Measurements from ENCODE around the gene FLYWCH1. TPM values are rescaled to one million over a fixed set of nuclear protein-coding genes. Genes with fewer than 3 reads are reported as not detected.

The FLYWCH1 gene
- total RNA-seq, 1 donor from 2014 or later: 5.1 TPM

GRCh38 chr16:2987286-2987685 lies 75.6 kb downstream of the FLYWCH1 start:
- Mint-ChIP-seq H3K4me1 (peaks cover 5% of the 10 kb centered on the region), H3K9me3 (no peaks in the 10 kb centered on the region), H3K36me3 (no peaks in the 10 kb centered on the region), H3K4me3 (no peak overlapping the region), H3K27me3 (ENCODE audit: insufficient read depth, low read depth) (peaks cover 5% of the 10 kb centered on the region), H3K27ac (no peak overlapping the region)
- Histone ChIP-seq H3K4me1 (peaks cover 8% of the 10 kb centered on the region), H3K79me2 (ENCODE audit: low read depth) (no peaks in the 10 kb centered on the region), H3K36me3 (no peaks in the 10 kb centered on the region), H4K20me1 (ENCODE audit: low read depth) (no peaks in the 10 kb centered on the region), H3K4me2 (no peak overlapping the region), H3F3A (ENCODE audit: low read depth) (peaks cover 19% of the 10 kb centered on the region), H3K9me3 (ENCODE audit: low read depth) (no peaks in the 10 kb centered on the region), H3K4me3 (no peak overlapping the region), H2AFZ (replicated peaks) (no peak overlapping the region), H3K9ac (peak overlapping the region; percentile 13), H3K27ac (no peak overlapping the region), H3K27me3 (peaks cover 7% of the 10 kb centered on the region)
- TF ChIP-seq, protein P1, sequence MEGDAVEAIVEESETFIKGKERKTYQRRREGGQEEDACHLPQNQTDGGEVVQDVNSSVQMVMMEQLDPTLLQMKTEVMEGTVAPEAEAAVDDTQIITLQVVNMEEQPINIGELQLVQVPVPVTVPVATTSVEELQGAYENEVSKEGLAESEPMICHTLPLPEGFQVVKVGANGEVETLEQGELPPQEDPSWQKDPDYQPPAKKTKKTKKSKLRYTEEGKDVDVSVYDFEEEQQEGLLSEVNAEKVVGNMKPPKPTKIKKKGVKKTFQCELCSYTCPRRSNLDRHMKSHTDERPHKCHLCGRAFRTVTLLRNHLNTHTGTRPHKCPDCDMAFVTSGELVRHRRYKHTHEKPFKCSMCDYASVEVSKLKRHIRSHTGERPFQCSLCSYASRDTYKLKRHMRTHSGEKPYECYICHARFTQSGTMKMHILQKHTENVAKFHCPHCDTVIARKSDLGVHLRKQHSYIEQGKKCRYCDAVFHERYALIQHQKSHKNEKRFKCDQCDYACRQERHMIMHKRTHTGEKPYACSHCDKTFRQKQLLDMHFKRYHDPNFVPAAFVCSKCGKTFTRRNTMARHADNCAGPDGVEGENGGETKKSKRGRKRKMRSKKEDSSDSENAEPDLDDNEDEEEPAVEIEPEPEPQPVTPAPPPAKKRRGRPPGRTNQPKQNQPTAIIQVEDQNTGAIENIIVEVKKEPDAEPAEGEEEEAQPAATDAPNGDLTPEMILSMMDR (IDR thresholded peaks at IDR 0.05): no peak
- no peak for TF ChIP-seq EZH2phosphoT487 (IDR thresholded peaks at IDR 0.05)
- no peak for TF ChIP-seq EZH2 (IDR thresholded peaks at IDR 0.05)
- DNase-seq (ENCODE audit: low spot score): no peak

- H3K79me2 ChIP-seq (ENCODE audit: low read depth): no peaks in the 10 kb centered on the region
- H3K4me2 ChIP-seq: no peak overlapping the region
- H2AFZ ChIP-seq (replicated peaks): no peak overlapping the region
- H3K4me3 Mint-ChIP-seq: no peak overlapping the region
- H3K27ac Mint-ChIP-seq: no peak overlapping the region
- H3K9me3 Mint-ChIP-seq: no peaks in the 10 kb centered on the region
- peaks cover 14% of the 10 kb centered on the region for H3F3A ChIP-seq (ENCODE audit: low read depth)
- no peaks in the 10 kb centered on the region for H3K36me3 ChIP-seq
- peaks cover 4% of the 10 kb centered on the region for H3K4me1 ChIP-seq
- peaks cover 7% of the 10 kb centered on the region for H3K27me3 ChIP-seq
- no peaks in the 10 kb centered on the region for H4K20me1 ChIP-seq (ENCODE audit: low read depth)
- H3K4me1 Mint-ChIP-seq: peaks cover 3% of the 10 kb centered on the region
- no peaks in the 10 kb centered on the region for H3K9me3 ChIP-seq (ENCODE audit: low read depth)
- TF ChIP-seq EZH2phosphoT487 (IDR thresholded peaks at IDR 0.05) (no peak), EZH2 (IDR thresholded peaks at IDR 0.05) (no peak)
- TF ChIP-seq, protein P1 (IDR thresholded peaks at IDR 0.05): no peak
- H3K36me3 Mint-ChIP-seq: no peaks in the 10 kb centered on the region
- H3K9ac ChIP-seq: no peak overlapping the region
- no peak overlapping the region for H3K27ac ChIP-seq
- H3K4me3 ChIP-seq: no peak overlapping the region
- DNase-seq (ENCODE audit: low spot score): no peak
- H3K27me3 Mint-ChIP-seq (ENCODE audit: insufficient read depth, low read depth): peaks cover 5% of the 10 kb centered on the region
Observed at GRCh38 chr16:2987833-2988232, 76.1 kb downstream of the FLYWCH1 start.

- Histone ChIP-seq H3F3A (ENCODE audit: low read depth) (peaks cover 7% of the 10 kb centered on the region), H3K36me3 (no peaks in the 10 kb centered on the region), H2AFZ (replicated peaks) (no peak overlapping the region), H3K79me2 (ENCODE audit: low read depth) (no peaks in the 10 kb centered on the region), H3K4me2 (no peak overlapping the region), H3K9me3 (ENCODE audit: low read depth) (no peaks in the 10 kb centered on the region), H4K20me1 (ENCODE audit: low read depth) (no peaks in the 10 kb centered on the region), H3K9ac (no peak overlapping the region), H3K27me3 (peaks cover 7% of the 10 kb centered on the region), H3K4me1 (peaks cover 4% of the 10 kb centered on the region), H3K4me3 (no peak overlapping the region), H3K27ac (no peak overlapping the region)
- H3K9me3 Mint-ChIP-seq: no peaks in the 10 kb centered on the region
- H3K36me3 Mint-ChIP-seq: no peaks in the 10 kb centered on the region
- no peaks in the 10 kb centered on the region for H3K4me1 Mint-ChIP-seq
- no peak overlapping the region for H3K4me3 Mint-ChIP-seq
- peaks cover 5% of the 10 kb centered on the region for H3K27me3 Mint-ChIP-seq (ENCODE audit: insufficient read depth, low read depth)
- TF ChIP-seq, protein P1 (IDR thresholded peaks at IDR 0.05): no peak
- TF ChIP-seq EZH2phosphoT487 (IDR thresholded peaks at IDR 0.05) (no peak), EZH2 (IDR thresholded peaks at IDR 0.05) (no peak)
- H3K27ac Mint-ChIP-seq: no peak overlapping the region
- DNase-seq (ENCODE audit: low spot score): no peak
Observed at GRCh38 chr16:2988590-2989099, 76.9 kb downstream of the FLYWCH1 start.
